ENCODE data around the gene PROC.

The PROC gene

DNA sequence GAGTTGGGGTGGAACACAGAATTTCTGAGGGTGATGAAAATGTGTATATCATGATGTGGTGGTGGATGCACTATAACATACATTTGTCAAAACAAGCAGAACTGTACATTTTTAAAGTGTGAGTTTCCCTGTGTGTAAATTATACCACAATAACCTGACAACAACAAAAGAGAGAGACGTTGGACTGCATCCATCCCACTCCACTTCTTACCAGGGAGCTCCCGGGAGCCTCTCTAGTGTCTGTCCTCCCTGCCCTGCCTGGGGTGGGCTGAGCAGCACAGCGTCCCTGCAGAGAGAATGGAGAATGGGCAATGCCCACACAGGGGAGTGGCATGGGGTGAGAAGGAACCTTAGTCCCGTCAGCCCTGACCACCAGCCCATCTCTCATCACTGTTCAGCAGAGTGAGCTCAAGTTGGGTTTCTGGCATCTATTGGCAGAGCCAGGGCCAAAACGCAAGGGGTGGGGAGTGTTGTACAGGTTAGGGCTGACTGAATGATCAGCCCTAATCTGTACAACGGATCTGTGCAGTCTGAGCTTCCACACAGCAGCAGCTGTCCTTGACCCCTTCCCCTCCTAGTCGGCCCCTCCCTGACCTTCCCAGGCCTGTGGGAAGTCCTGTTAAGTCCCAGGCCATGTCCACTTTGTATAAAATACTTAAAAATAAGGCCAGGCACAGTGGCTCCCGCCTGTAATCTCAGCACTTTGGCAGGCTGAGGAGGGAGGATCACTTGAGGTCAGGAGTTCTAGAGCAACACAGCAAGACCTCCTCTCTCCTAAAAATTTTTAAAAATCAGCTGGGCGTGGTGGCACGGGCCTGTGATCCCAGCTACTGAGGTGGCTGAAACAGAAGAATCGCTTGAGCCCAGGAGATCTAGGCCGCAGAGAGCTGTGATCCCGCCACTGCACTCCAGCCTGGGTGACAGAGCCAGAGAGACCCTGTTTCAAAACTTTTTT lies 3.3 kb upstream of the PROC start:
- no peak for DNase-seq

DNA sequence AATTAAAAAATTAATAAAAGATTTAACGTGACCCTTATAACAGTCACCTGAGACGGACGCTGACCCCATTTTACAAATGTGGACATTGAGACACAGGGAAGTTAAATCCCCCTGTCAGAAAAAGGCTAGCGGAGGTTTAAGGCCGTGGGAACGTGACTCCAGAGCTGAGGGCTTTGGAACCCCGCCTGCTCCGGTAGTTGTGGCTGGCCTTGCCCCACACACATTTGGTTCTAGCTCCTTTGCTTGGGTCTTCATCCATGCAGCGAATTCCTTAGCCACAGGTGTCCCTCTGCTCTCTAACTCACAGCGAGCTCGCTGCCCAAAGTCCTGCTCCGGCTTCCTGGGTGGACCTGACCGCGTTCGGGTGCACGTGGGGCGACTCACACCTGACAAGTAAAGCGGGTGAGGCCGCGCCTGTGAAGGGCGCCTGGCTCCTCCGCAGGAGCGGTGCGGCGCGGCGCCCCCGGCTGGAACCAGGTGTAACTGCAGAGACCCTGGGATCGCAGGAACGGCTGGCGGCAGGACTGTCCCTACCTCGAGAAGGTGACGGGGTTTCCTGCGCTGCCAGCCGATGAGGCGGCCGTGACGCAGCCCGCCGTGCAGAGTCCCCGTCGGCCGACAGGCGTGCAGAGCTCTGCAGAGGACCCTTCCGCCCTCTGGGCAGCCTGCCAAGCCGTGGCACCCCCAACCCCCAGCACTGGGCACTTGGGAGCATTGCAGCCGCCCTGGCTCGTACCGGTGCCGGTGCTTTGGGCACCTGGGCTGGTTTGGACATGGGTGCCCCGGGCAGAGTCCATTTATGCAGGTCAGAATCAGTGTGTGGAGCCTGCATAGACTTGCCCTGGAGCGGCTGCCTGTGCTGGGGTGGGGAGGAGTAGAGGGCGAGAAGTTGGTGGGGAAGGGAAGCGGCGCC lies 2.4 kb upstream of the PROC start:
- DNase-seq: peak; percentile 80

DNA sequence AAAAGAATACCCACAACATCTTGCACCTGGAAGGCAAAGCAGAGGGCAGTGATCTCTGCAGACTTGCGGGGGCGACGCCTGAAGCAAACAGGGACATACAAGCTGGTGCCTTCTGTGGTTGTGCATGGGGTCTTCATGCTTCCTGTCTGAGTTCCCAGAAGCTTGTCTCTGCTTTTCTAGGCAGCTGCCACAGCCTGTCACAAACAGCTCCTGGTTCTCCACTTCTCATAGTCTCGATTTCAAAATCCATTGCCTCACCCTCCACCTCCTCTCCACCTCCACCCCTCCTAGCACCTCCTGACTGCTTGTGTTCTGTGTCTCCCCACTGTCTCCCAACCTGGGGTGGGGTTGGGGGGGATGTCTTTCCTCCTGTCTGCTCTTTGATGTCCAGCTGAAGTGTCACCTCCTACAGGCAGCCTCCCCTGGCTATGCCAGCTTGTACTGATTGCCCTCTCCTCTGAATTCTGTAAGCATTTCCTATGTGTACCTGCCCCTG lies 1.7 kb upstream of the PROC start:
- no peak for DNase-seq

DNA sequence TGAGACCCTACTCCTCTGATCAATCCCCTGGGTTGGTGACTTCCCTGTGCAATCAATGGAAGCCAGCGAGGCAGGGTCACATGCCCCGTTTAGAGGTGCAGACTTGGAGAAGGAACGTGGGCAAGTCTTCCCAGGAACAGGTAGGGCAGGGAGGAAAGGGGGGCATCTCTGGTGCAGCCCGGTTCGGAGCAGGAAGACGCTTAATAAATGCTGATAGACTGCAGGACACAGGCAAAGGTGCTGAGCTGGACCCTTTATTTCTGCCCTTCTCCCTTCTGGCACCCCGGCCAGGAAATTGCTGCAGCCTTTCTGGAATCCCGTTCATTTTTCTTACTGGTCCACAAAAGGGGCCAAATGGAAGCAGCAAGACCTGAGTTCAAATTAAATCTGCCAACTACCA lies 821 bp upstream of the PROC start:
- DNase-seq: no peak

DNA sequence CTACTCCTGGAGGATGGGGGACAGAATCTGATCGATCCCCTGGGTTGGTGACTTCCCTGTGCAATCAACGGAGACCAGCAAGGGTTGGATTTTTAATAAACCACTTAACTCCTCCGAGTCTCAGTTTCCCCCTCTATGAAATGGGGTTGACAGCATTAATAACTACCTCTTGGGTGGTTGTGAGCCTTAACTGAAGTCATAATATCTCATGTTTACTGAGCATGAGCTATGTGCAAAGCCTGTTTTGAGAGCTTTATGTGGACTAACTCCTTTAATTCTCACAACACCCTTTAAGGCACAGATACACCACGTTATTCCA lies 844 bp downstream of the PROC start:
- no peak for DNase-seq

DNA sequence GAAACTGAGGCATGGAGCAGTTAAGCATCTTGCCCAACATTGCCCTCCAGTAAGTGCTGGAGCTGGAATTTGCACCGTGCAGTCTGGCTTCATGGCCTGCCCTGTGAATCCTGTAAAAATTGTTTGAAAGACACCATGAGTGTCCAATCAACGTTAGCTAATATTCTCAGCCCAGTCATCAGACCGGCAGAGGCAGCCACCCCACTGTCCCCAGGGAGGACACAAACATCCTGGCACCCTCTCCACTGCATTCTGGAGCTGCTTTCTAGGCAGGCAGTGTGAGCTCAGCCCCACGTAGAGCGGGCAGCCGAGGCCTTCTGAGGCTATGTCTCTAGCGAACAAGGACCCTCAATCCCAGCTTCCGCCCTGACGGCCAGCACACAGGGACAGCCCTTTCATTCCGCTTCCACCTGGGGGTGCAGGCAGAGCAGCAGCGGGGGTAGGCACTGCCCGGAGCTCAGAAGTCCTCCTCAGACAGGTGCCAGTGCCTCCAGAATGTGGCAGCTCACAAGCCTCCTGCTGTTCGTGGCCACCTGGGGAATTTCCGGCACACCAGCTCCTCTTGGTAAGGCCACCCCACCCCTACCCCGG lies 1.3 kb downstream of the PROC start:
- DNase-seq: no peak

DNA sequence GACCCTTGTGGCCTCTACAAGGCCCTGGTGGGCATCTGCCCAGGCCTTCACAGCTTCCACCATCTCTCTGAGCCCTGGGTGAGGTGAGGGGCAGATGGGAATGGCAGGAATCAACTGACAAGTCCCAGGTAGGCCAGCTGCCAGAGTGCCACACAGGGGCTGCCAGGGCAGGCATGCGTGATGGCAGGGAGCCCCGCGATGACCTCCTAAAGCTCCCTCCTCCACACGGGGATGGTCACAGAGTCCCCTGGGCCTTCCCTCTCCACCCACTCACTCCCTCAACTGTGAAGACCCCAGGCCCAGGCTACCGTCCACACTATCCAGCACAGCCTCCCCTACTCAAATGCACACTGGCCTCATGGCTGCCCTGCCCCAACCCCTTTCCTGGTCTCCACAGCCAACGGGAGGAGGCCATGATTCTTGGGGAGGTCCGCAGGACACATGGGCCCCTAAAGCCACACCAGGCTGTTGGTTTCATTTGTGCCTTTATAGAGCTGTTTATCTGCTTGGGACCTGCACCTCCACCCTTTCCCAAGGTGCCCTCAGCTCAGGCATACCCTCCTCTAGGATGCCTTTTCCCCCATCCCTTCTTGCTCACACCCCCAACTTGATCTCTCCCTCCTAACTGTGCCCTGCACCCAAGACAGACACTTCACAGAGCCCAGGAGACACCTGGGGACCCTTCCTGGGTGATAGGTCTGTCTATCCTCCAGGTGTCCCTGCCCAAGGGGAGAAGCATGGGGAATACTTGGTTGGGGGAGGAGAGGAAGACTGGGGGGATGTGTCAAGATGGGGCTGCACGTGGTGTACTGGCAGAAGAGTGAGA lies 2.0 kb downstream of the PROC start:
- no peak for DNase-seq

DNA sequence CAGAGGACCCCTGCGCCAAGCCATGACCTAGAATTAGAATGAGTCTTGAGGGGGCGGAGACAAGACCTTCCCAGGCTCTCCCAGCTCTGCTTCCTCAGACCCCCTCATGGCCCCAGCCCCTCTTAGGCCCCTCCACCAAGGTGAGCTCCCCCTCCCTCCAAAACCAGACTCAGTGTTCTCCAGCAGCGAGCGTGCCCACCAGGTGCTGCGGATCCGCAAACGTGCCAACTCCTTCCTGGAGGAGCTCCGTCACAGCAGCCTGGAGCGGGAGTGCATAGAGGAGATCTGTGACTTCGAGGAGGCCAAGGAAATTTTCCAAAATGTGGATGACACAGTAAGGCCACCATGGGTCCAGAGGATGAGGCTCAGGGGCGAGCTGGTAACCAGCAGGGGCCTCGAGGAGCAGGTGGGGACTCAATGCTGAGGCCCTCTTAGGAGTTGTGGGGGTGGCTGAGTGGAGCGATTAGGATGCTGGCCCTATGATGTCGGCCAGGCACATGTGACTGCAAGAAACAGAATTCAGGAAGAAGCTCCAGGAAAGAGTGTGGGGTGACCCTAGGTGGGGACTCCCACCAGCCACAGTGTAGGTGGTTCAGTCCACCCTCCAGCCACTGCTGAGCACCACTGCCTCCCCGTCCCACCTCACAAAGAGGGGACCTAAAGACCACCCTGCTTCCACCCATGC lies 3.0 kb downstream of the PROC start:
- DNase-seq: no peak

DNA sequence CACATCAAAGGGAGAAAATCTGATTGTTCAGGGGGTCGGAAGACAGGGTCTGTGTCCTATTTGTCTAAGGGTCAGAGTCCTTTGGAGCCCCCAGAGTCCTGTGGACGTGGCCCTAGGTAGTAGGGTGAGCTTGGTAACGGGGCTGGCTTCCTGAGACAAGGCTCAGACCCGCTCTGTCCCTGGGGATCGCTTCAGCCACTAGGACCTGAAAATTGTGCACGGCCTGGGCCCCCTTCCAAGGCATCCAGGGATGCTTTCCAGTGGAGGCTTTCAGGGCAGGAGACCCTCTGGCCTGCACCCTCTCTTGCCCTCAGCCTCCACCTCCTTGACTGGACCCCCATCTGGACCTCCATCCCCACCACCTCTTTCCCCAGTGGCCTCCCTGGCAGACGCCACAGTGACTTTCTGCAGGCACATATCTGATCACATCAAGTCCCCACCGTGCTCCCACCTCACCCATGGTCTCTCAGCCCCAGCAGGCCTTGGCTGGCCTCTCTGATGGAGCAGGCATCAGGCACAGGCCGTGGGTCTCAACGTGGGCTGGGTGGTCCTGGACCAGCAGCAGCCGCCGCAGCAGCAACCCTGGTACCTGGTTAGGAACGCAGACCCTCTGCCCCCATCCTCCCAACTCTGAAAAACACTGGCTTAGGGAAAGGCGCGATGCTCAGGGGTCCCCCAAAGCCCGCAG lies 3.8 kb downstream of the PROC start:
- DNase-seq: no peak

DNA sequence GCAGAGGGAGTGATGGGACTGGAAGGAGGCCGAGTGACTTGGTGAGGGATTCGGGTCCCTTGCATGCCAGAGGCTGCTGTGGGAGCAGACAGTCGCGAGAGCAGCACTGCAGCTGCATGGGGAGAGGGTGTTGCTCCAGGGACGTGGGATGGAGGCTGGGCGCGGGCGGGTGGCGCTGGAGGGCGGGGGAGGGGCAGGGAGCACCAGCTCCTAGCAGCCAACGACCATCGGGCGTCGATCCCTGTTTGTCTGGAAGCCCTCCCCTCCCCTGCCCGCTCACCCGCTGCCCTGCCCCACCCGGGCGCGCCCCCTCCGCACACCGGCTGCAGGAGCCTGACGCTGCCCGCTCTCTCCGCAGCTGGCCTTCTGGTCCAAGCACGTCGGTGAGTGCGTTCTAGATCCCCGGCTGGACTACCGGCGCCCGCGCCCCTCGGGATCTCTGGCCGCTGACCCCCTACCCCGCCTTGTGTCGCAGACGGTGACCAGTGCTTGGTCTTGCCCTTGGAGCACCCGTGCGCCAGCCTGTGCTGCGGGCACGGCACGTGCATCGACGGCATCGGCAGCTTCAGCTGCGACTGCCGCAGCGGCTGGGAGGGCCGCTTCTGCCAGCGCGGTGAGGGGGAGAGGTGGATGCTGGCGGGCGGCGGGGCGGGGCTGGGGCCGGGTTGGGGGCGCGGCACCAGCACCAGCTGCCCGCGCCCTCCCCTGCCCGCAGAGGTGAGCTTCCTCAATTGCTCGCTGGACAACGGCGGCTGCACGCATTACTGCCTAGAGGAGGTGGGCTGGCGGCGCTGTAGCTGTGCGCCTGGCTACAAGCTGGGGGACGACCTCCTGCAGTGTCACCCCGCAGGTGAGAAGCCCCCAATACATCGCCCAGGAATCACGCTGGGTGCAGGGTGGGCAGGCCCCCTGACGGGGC lies 4.6 kb downstream of the PROC start:
- no peak for DNase-seq

DNA sequence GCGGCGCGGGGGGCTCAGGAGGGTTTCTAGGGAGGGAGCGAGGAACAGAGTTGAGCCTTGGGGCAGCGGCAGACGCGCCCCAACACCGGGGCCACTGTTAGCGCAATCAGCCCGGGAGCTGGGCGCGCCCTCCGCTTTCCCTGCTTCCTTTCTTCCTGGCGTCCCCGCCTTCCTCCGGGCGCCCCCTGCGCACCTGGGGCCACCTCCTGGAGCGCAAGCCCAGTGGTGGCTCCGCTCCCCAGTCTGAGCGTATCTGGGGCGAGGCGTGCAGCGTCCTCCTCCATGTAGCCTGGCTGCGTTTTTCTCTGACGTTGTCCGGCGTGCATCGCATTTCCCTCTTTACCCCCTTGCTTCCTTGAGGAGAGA lies 5.2 kb downstream of the PROC start:
- DNase-seq: no peak

DNA sequence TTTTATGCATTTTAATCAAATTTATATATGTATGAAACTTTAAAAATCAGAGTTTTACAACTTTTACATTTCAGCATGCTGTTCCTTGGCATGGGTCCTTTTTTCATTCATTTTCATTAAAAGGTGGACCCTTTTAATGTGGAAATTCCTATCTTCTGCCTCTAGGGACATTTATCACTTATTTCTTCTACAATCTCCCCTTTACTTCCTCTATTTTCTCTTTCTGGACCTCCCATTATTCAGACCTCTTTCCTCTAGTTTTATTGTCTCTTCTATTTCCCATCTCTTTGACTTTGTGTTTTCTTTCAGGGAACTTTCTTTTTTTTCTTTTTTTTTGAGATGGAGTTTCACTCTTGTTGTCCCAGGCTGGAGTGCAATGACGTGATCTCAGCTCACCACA lies 5.7 kb downstream of the PROC start:
- DNase-seq: no peak

DNA sequence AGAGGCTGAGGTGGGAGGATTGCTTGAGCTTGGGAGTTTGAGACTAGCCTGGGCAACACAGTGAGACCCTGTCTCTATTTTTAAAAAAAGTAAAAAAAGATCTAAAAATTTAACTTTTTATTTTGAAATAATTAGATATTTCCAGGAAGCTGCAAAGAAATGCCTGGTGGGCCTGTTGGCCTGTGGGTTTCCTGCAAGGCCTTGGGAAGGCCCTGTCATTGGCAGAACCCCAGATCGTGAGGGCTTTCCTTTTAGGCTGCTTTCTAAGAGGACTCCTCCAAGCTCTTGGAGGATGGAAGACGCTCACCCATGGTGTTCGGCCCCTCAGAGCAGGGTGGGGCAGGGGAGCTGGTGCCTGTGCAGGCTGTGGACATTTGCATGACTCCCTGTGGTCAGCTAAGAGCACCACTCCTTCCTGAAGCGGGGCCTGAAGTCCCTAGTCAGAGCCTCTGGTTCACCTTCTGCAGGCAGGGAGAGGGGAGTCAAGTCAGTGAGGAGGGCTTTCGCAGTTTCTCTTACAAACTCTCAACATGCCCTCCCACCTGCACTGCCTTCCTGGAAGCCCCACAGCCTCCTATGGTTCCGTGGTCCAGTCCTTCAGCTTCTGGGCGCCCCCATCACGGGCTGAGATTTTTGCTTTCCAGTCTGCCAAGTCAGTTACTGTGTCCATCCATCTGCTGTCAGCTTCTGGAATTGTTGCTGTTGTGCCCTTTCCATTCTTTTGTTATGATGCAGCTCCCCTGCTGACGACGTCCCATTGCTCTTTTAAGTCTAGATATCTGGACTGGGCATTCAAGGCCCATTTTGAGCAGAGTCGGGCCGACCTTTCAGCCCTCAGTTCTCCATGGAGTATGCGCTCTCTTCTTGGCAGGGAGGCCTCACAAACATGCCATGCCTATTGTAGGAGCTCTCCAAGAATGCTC lies 6.6 kb downstream of the PROC start:
- DNase-seq: no peak

DNA sequence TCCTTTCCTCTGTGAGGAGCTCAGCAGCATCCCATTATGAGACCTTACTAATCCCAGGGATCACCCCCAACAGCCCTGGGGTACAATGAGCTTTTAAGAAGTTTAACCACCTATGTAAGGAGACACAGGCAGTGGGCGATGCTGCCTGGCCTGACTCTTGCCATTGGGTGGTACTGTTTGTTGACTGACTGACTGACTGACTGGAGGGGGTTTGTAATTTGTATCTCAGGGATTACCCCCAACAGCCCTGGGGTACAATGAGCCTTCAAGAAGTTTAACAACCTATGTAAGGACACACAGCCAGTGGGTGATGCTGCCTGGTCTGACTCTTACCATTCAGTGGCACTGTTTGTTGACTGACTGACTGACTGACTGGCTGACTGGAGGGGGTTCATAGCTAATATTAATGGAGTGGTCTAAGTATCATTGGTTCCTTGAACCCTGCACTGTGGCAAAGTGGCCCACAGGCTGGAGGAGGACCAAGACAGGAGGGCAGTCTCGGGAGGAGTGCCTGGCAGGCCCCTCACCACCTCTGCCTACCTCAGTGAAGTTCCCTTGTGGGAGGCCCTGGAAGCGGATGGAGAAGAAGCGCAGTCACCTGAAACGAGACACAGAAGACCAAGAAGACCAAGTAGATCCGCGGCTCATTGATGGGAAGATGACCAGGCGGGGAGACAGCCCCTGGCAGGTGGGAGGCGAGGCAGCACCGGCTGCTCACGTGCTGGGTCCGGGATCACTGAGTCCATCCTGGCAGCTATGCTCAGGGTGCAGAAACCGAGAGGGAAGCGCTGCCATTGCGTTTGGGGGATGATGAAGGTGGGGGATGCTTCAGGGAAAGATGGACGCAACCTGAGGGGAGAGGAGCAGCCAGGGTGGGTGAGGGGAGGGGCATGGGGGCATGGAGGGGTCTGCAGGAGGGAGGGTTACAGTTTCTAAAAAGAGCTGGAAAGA lies 7.6 kb downstream of the PROC start:
- DNase-seq: no peak

DNA sequence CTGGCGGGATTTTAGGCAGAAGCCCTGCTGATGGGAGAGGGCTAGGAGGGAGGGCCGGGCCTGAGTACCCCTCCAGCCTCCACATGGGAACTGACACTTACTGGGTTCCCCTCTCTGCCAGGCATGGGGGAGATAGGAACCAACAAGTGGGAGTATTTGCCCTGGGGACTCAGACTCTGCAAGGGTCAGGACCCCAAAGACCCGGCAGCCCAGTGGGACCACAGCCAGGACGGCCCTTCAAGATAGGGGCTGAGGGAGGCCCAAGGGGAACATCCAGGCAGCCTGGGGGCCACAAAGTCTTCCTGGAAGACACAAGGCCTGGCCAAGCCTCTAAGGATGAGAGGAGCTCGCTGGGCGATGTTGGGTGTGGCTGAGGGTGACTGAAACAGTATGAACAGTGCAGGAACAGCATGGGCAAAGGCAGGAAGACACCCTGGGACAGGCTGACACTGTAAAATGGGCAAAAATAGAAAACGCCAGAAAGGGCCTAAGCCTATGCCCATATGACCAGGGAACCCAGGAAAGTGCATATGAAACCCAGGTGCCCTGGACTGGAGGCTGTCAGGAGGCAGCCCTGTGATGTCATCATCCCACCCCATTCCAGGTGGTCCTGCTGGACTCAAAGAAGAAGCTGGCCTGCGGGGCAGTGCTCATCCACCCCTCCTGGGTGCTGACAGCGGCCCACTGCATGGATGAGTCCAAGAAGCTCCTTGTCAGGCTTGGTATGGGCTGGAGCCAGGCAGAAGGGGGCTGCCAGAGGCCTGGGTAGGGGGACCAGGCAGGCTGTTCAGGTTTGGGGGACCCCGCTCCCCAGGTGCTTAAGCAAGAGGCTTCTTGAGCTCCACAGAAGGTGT lies 8.5 kb downstream of the PROC start:
- DNase-seq: no peak

DNA sequence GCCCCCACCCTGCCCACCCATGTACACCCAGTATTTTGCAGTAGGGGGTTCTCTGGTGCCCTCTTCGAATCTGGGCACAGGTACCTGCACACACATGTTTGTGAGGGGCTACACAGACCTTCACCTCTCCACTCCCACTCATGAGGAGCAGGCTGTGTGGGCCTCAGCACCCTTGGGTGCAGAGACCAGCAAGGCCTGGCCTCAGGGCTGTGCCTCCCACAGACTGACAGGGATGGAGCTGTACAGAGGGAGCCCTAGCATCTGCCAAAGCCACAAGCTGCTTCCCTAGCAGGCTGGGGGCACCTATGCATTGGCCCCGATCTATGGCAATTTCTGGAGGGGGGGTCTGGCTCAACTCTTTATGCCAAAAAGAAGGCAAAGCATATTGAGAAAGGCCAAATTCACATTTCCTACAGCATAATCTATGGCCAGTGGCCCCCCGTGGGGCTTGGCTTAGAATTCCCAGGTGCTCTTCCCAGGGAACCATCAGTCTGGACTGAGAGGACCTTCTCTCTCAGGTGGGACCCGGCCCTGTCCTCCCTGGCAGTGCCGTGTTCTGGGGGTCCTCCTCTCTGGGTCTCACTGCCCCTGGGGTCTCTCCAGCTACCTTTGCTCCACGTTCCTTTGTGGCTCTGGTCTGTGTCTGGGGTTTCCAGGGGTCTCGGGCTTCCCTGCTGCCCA lies 9.3 kb downstream of the PROC start:
- no peak for DNase-seq
